ENCODE results near the gene ZDHHC11B.
"Not testable (repeated sequence)": the region's sequence is repeated elsewhere in the genome, so short reads cannot be mapped to it uniquely, and the experiment has no call there.

ZDHHC11B gene

DNA sequence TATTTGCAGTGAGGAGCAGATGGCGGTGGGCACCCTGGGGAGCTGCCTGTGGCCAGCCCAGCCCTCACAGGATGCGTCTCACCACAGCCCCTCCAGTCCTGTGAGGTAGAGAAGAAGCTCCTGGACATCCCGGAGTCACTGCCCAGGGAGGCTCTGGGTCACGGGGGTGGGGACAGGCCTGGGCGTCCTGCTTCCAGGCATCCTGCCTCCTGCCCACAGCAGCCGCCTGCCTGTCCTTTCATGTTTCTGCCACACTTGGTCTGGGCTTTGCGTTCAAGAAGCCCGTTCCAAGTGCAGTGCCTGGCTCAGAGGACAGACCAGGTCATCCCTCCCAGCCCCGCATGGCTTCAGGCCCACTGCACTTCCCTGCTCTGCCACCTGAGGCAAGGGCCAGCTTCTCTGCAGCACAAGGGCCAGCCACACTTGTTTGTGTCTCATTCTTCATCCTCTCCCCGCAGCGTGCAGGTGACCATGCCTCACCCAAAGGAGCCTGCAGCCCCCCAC is 38.2 kb downstream of the ZDHHC11B start:
- Histone ChIP-seq H4K20me1 (ENCODE audit: insufficient read depth, low read length) (no peaks in the 10 kb centered on the region), H2AFZ (ENCODE audit: low read depth, low read length) (no peak overlapping the region), H3K9me3 (ENCODE audit: insufficient read depth, low read length) (no peaks in the 10 kb centered on the region), H3K36me3 (replicated peaks; ENCODE audit: low read depth, low read length) (no peaks in the 10 kb centered on the region), H3K9ac (ENCODE audit: low read length) (no peak overlapping the region), H3K27me3 (ENCODE audit: low read depth, low read length) (no peaks in the 10 kb centered on the region), H3K4me1 (ENCODE audit: low read length) (no peaks in the 10 kb centered on the region), H3K4me2 (ENCODE audit: low read length) (no peak overlapping the region), H3K4me3 (ENCODE audit: low read length) (no peak overlapping the region), H3K79me2 (ENCODE audit: low read length) (no peaks in the 10 kb centered on the region), H3K27ac (ENCODE audit: low read length) (no peak overlapping the region)
- no peak for TF ChIP-seq EZH2phosphoT487 (IDR thresholded peaks at IDR 0.05; ENCODE audit: low read depth)
- TF ChIP-seq, protein P1, sequence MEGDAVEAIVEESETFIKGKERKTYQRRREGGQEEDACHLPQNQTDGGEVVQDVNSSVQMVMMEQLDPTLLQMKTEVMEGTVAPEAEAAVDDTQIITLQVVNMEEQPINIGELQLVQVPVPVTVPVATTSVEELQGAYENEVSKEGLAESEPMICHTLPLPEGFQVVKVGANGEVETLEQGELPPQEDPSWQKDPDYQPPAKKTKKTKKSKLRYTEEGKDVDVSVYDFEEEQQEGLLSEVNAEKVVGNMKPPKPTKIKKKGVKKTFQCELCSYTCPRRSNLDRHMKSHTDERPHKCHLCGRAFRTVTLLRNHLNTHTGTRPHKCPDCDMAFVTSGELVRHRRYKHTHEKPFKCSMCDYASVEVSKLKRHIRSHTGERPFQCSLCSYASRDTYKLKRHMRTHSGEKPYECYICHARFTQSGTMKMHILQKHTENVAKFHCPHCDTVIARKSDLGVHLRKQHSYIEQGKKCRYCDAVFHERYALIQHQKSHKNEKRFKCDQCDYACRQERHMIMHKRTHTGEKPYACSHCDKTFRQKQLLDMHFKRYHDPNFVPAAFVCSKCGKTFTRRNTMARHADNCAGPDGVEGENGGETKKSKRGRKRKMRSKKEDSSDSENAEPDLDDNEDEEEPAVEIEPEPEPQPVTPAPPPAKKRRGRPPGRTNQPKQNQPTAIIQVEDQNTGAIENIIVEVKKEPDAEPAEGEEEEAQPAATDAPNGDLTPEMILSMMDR (IDR thresholded peaks at IDR 0.05; ENCODE audit: low read depth, low read length): no peak

DNA sequence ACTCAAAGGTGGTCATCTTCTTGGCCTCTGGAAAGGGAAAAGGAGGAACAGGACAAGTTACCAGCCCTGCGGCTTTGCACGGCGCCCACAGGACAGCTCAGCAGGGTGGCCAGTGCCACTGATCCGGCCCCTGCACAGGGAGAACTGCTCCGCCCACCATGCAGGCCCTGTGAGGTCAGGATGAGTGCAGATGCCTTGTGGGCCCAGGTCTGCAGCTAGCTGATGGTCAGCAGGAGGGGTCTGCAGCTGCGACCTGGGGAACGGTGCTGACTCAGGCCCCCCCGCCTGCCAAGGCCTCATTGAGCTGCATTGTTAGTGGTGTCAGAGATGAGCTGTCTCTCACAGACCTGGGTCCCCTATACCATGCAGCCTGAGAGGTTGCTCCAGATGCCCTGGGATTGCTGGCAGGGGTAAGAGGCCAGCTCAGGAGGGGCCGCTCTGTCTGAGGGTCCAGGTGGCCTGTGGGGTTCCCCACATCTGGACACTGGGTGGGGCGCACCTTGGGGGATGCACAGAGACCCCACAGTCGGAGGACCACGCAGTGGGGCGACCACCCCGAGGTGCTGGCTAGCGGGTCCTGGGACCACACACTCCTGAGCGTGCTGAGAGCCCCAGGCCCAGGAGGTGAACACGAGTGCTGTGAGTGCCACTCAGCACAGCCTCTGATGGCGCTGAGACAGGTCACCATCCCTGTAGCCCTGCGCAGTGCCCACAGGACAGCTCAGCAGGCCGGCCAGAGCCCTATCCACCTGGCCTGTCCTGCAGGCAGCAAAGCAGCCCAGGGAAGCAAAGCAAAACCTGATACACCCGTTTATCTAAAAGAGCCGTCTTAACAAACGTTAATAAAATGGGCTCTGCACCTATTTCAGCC is 39.0 kb downstream of the ZDHHC11B start:
- H3K9me3 ChIP-seq (ENCODE audit: insufficient read depth, low read length); H4K20me1 ChIP-seq (ENCODE audit: insufficient read depth, low read length); H3K4me2 ChIP-seq (ENCODE audit: low read length); H2AFZ ChIP-seq (ENCODE audit: low read depth, low read length); H3K9ac ChIP-seq (ENCODE audit: low read length); H3K36me3 ChIP-seq (replicated peaks; ENCODE audit: low read depth, low read length); H3K27ac ChIP-seq (ENCODE audit: low read length); H3K27me3 ChIP-seq (ENCODE audit: low read depth, low read length); H3K79me2 ChIP-seq (ENCODE audit: low read length); H3K4me1 ChIP-seq (ENCODE audit: low read length); H3K4me3 ChIP-seq (ENCODE audit: low read length): not testable (repeated sequence)

DNA sequence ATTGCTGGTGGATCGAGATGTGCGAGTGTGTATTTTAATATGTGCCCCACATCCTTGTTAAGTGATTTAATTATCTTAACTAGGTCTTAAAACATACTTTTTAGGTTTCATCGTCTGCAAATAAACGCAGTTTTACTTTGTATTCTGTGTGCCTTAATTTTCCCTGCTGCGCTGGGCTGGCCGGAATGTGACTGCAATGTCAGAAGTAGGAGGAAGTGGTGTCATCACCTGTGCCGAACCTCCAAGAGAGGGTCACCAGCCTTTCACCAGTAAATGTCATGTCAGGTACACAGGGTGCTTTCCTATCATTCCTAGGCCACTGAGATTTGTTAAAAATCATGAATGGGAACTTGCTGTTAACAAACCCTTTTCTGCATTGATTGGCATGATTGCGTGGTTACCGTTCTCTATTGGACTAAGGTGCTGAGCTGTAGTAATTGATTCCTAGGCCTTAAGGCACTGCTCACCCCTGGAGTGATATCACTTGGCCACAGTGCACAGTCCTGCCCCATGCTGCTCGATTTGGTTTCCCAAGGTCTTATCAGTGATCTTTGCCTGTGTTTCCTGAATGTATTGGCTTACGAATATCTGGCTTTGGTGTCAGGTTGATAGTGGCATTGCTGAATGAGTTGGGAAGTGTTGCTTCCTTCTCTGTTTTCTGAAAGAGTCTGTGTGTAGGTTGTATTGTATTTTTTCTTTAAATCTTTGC is 40.7 kb downstream of the ZDHHC11B start:
- H3K27ac ChIP-seq (ENCODE audit: low read length); H3K9ac ChIP-seq (ENCODE audit: low read length); H3K27me3 ChIP-seq (ENCODE audit: low read depth, low read length); H3K79me2 ChIP-seq (ENCODE audit: low read length); H3K4me2 ChIP-seq (ENCODE audit: low read length); H4K20me1 ChIP-seq (ENCODE audit: insufficient read depth, low read length); H3K4me3 ChIP-seq (ENCODE audit: low read length); H3K9me3 ChIP-seq (ENCODE audit: insufficient read depth, low read length); H3K36me3 ChIP-seq (replicated peaks; ENCODE audit: low read depth, low read length); H3K4me1 ChIP-seq (ENCODE audit: low read length); H2AFZ ChIP-seq (ENCODE audit: low read depth, low read length): not testable (repeated sequence)

DNA sequence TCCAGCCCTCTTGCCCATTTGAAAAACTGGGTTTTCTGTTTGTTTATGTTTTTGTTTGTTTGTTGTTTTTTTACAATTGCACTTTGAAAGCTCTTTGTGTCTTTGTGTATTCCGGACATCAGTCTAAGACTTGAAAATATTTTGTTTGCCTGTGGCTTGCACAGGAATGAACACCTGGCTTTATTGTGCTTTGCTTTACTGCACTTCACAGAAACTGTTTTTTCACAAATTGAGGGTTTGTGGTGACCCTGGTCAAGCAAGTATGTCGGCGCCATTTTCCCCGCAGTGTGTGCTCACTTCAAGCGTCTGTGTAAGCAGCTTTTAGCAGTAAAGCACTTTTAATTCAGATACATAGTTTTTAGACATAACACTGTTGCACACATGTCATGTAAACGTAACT is 42.3 kb downstream of the ZDHHC11B start:
- not testable (repeated sequence) for H3K9me3 ChIP-seq (ENCODE audit: insufficient read depth, low read length); H3K79me2 ChIP-seq (ENCODE audit: low read length); H3K4me3 ChIP-seq (ENCODE audit: low read length)

DNA sequence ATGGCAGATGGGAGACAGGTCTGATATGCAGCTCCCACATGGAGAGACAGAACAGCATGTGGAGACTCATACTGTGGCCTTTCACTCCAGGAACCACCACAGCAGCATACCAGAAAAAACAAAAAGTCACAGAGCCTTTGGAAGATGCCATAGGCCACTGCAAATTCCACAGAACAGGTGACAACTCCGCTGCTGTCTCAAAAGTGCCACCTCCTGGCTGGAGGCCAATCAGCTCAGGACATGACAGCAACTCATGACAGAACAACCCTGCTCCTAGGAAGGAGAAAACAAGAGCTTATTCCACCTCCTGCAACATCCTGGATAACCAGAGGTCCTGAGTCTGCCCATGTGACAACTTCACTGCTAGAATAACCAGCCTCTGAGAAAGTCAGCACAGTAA is 50.4 kb downstream of the ZDHHC11B start:
- not testable (repeated sequence) for H4K20me1 ChIP-seq (ENCODE audit: insufficient read depth, low read length); H3K79me2 ChIP-seq (ENCODE audit: low read length); H3K9me3 ChIP-seq (ENCODE audit: insufficient read depth, low read length); H3K4me1 ChIP-seq (ENCODE audit: low read length); H3K4me3 ChIP-seq (ENCODE audit: low read length); H3K9ac ChIP-seq (ENCODE audit: low read length); H3K27ac ChIP-seq (ENCODE audit: low read length); H2AFZ ChIP-seq (ENCODE audit: low read depth, low read length); H3K27me3 ChIP-seq (ENCODE audit: low read depth, low read length); H3K36me3 ChIP-seq (replicated peaks; ENCODE audit: low read depth, low read length); H3K4me2 ChIP-seq (ENCODE audit: low read length)

More for the DNA sequence above, 42.3 kb downstream of the ZDHHC11B start:
- H3K4me2 ChIP-seq (ENCODE audit: low read length); H3K4me1 ChIP-seq (ENCODE audit: low read length); H4K20me1 ChIP-seq (ENCODE audit: insufficient read depth, low read length); H3K9ac ChIP-seq (ENCODE audit: low read length); H3K36me3 ChIP-seq (replicated peaks; ENCODE audit: low read depth, low read length); H3K27me3 ChIP-seq (ENCODE audit: low read depth, low read length); H3K27ac ChIP-seq (ENCODE audit: low read length); H2AFZ ChIP-seq (ENCODE audit: low read depth, low read length): not testable (repeated sequence)

DNA sequence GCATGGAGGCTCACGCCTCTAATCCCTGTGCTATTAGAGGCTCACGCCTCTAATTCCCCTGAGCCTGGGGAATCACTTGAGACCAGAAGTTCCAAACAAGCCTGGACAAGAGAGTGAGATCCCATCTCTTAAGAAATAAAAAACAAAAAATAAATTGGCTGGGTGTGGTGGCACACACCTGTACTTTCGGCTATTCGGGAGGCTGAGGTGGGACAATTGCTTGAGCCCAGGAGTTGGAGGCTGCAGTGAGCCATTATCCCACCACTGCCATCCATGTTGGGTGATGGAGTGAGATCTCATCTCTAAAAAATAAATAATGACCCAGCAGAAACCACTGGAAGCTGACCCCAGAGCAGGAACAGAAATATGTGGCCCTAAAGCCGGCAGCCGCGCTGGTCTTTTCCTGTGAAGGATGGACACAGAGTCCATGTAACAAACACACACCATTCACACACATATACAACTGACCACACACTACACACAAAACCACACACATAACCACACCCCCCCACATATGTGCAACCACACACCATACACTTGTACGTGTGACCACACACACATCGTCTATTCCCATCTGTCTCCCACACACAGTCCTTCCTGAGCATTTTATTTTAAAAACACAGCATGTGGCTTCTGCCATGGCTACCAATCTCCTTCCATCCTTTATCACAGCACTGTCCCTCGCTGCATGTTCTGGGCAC is 51.6 kb downstream of the ZDHHC11B start:
- not testable (repeated sequence) for H2AFZ ChIP-seq (ENCODE audit: low read depth, low read length); H3K9me3 ChIP-seq (ENCODE audit: insufficient read depth, low read length); H3K36me3 ChIP-seq (replicated peaks; ENCODE audit: low read depth, low read length); H3K4me1 ChIP-seq (ENCODE audit: low read length); H3K27me3 ChIP-seq (ENCODE audit: low read depth, low read length); H3K9ac ChIP-seq (ENCODE audit: low read length); H3K79me2 ChIP-seq (ENCODE audit: low read length); H3K4me2 ChIP-seq (ENCODE audit: low read length); H4K20me1 ChIP-seq (ENCODE audit: insufficient read depth, low read length); H3K4me3 ChIP-seq (ENCODE audit: low read length); H3K27ac ChIP-seq (ENCODE audit: low read length)

DNA sequence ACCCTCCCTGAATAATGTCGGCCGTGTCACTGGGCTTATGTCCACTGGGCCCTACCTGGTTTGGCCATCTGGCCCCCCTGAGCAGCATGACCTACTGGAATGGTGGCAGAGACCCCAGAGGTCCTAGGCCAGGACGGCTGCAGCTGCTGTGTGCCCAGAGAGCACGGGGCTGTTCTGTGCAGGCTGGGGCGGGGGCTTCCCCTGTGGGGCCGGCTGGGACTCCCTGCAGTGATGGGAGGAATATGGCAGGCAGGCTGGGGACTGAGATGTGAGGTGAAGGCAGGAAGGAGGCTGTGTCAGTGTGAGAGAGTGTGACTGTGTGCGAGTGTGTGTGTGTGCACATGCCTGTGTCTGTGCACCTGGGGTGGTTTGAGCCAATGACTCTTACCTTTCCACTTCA is 55.3 kb downstream of the ZDHHC11B start:
- not testable (repeated sequence) for H3K4me3 ChIP-seq (ENCODE audit: low read length); H3K9ac ChIP-seq (ENCODE audit: low read length); H4K20me1 ChIP-seq (ENCODE audit: insufficient read depth, low read length); H3K4me2 ChIP-seq (ENCODE audit: low read length); H3K9me3 ChIP-seq (ENCODE audit: insufficient read depth, low read length); H3K27ac ChIP-seq (ENCODE audit: low read length); H3K27me3 ChIP-seq (ENCODE audit: low read depth, low read length); H3K4me1 ChIP-seq (ENCODE audit: low read length); H3K79me2 ChIP-seq (ENCODE audit: low read length); H3K36me3 ChIP-seq (replicated peaks; ENCODE audit: low read depth, low read length); H2AFZ ChIP-seq (ENCODE audit: low read depth, low read length)

DNA sequence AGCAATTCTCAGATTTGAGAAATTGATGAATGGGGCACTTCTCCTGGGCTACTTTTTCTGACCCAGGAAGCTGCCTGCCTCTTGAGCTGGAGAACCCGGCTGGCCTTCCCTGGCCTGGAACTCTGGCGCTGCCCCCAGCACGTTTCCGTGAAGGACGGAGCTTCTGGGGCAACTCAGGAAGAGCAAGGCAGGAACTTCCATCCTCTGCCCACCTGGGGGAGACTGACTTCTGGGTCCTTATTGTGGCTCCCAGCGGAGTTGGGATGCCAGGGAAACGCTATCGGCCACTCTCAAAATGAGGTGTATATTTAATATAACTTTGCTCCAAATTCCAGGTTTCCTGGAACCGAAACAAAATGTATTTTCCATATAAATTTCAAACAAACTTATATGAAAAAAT is 57.4 kb downstream of the ZDHHC11B start:
- H3K36me3 ChIP-seq (replicated peaks; ENCODE audit: low read depth, low read length); H3K9ac ChIP-seq (ENCODE audit: low read length); H3K4me2 ChIP-seq (ENCODE audit: low read length); H3K9me3 ChIP-seq (ENCODE audit: insufficient read depth, low read length); H2AFZ ChIP-seq (ENCODE audit: low read depth, low read length); H3K4me3 ChIP-seq (ENCODE audit: low read length); H3K27ac ChIP-seq (ENCODE audit: low read length); H3K4me1 ChIP-seq (ENCODE audit: low read length); H3K27me3 ChIP-seq (ENCODE audit: low read depth, low read length); H3K79me2 ChIP-seq (ENCODE audit: low read length); H4K20me1 ChIP-seq (ENCODE audit: insufficient read depth, low read length): not testable (repeated sequence)

Measured in OCI-LY3 (cell line).